Nephron (organoid): ENCODE results near the gene CHODL.

Source experiments
- H3K27ac Mint-ChIP-seq, 3 experiments: 2 replicates each; pipeline ENCODE4 v1.8.0; 2020; ENCODE audit warnings: mixed read lengths in 3 of 3, mild to moderate bottlenecking in 2 of 3, moderate library complexity in 1 of 3
- H3K27me3 Mint-ChIP-seq: 2 replicates; pipeline ENCODE4 v1.8.0; 2021; ENCODE audit warnings: low read depth, mild to moderate bottlenecking, moderate library complexity, mixed read lengths
- H3K36me3 Mint-ChIP-seq: 2 replicates; pipeline ENCODE4 v1.8.0; 2020; ENCODE audit warnings: low read depth, mixed read lengths
- H3K4me1 Mint-ChIP-seq: 2 replicates; pipeline ENCODE4 v1.8.0; 2020; ENCODE audit warnings: mixed read lengths
- H3K4me3 Mint-ChIP-seq, 3 experiments: 2 replicates each; pipeline ENCODE4 v1.8.0; 2020; ENCODE audit warnings: mild to moderate bottlenecking in 3 of 3, mixed read lengths in 3 of 3, moderate library complexity in 2 of 3
- H3K9me3 Mint-ChIP-seq: 2 replicates; pipeline ENCODE4 v1.8.0; 2020; ENCODE audit warnings: mixed read lengths
- CTCF ChIP-seq, 3 experiments: fragments of 200-600 bp; sonication (generic); IDR thresholded peaks; one replicate each; pipeline ENCODE4 v1.5.0; 2021; ENCODE audit warnings: antibody characterized with exemption in 3 of 3; ENCODE audit not compliant: unreplicated experiment in 3 of 3

The CHODL gene

GRCh38 chr21:18289876-18290275, 45.2 kb downstream of the CHODL start:
- Mint-ChIP-seq H3K9me3 (peaks cover 3% of the 10 kb centered on the region), H3K27ac (no peak overlapping the region), H3K4me1 (no peaks in the 10 kb centered on the region), H3K36me3 (no peaks in the 10 kb centered on the region), H3K4me3 (no peak overlapping the region), H3K27me3 (no peaks in the 10 kb centered on the region)
- no peak for TF ChIP-seq CTCF (IDR thresholded peaks at IDR 0.05; ENCODE audit: unreplicated experiment in 3 of 3)

DNA sequence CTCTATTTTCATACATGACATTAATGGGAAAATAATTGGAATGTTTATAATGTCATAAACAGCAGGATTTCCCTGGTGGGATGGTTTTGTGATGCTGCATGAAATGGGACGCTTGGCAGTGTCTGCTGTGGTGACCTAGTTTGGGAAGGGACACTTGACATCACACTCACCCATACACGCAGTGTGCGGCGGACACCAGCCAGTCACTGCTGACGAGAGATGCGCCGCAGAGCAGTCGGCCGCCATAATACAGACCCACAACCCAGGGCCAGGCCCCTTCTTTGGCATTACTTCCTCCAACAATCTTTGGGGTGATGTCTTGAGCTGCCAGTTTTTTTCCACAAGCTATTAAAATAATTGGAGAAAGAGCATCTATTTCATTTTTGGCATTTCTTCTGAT, 49.5 kb downstream of the CHODL start:
- Mint-ChIP-seq H3K4me1 (no peaks in the 10 kb centered on the region), H3K9me3 (no peaks in the 10 kb centered on the region), H3K27me3 (no peaks in the 10 kb centered on the region), H3K4me3 (no peak overlapping the region), H3K36me3 (no peaks in the 10 kb centered on the region), H3K27ac (no peak overlapping the region)
- no peak for TF ChIP-seq CTCF (IDR thresholded peaks at IDR 0.05; ENCODE audit: unreplicated experiment in 3 of 3)

DNA sequence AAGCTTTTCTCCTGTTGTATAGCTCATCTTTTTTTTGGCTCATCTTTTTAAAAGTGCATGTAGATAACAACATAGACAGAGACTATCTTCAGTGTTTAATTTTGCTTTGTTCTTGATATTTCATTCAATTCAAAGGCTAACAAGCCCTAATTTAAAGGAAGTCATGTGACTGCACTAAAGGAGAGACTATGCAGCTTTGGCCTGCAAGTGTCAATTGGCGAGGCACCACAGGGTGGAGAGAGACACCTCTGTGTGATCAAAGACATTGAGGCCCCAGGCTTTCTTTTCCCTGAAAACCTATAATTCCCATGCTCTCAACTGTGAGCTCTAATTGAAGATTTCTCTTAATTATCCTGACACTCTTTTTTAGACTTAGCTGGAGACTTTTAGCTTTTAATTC, 53.6 kb downstream of the CHODL start:
- Mint-ChIP-seq H3K36me3 (no peaks in the 10 kb centered on the region), H3K4me3 (no peak overlapping the region), H3K27ac (no peak overlapping the region), H3K9me3 (no peaks in the 10 kb centered on the region), H3K27me3 (no peaks in the 10 kb centered on the region), H3K4me1 (no peaks in the 10 kb centered on the region)
- no peak for TF ChIP-seq CTCF (IDR thresholded peaks at IDR 0.05; ENCODE audit: unreplicated experiment in 3 of 3)
